ENCODE results near the gene CMTR1.

DNA sequence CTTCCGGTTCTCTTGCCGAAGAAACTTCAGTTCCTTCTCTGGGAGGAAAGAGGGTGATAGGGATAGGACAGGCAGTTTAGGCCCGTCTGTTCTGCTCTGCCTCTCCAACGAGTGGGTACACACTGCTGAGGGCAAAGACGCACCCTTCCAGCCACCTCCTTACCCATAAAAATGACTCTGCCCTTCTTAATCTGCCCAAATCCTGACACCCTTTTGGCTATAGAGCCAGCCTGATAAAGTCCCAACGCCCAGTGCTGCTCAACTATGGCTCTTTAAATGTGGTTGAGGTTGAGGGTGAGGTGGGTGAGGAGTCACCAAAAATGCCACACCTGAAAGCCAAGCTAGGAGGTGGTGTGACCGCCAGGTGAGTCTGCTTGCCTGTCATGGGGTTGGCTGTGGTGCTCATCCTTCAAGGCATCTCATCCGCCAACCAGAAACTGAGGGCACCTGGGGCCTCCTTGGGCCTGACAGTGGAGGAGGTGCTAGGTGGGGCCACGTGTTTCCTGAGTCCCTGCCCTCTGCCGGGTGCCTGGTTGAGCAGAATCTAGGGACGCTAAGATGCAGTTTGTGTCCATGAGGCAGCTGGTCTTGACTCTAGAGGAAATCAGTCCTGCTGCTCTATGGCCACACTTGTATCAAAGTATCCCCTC lies 50.4 kb downstream of the CMTR1 start:
- TF ChIP-seq, protein P1, sequence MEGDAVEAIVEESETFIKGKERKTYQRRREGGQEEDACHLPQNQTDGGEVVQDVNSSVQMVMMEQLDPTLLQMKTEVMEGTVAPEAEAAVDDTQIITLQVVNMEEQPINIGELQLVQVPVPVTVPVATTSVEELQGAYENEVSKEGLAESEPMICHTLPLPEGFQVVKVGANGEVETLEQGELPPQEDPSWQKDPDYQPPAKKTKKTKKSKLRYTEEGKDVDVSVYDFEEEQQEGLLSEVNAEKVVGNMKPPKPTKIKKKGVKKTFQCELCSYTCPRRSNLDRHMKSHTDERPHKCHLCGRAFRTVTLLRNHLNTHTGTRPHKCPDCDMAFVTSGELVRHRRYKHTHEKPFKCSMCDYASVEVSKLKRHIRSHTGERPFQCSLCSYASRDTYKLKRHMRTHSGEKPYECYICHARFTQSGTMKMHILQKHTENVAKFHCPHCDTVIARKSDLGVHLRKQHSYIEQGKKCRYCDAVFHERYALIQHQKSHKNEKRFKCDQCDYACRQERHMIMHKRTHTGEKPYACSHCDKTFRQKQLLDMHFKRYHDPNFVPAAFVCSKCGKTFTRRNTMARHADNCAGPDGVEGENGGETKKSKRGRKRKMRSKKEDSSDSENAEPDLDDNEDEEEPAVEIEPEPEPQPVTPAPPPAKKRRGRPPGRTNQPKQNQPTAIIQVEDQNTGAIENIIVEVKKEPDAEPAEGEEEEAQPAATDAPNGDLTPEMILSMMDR (IDR thresholded peaks at IDR 0.05), result no peak
- TF ChIP-seq, protein P2, sequence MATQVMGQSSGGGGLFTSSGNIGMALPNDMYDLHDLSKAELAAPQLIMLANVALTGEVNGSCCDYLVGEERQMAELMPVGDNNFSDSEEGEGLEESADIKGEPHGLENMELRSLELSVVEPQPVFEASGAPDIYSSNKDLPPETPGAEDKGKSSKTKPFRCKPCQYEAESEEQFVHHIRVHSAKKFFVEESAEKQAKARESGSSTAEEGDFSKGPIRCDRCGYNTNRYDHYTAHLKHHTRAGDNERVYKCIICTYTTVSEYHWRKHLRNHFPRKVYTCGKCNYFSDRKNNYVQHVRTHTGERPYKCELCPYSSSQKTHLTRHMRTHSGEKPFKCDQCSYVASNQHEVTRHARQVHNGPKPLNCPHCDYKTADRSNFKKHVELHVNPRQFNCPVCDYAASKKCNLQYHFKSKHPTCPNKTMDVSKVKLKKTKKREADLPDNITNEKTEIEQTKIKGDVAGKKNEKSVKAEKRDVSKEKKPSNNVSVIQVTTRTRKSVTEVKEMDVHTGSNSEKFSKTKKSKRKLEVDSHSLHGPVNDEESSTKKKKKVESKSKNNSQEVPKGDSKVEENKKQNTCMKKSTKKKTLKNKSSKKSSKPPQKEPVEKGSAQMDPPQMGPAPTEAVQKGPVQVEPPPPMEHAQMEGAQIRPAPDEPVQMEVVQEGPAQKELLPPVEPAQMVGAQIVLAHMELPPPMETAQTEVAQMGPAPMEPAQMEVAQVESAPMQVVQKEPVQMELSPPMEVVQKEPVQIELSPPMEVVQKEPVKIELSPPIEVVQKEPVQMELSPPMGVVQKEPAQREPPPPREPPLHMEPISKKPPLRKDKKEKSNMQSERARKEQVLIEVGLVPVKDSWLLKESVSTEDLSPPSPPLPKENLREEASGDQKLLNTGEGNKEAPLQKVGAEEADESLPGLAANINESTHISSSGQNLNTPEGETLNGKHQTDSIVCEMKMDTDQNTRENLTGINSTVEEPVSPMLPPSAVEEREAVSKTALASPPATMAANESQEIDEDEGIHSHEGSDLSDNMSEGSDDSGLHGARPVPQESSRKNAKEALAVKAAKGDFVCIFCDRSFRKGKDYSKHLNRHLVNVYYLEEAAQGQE (IDR thresholded peaks at IDR 0.05; ENCODE audit: insufficient read depth in 1 of 2, low read depth in 2 of 2, low read length in 1 of 2), result no peak
- TF ChIP-seq POLR2AphosphoS5 (IDR thresholded peaks at IDR 0.05; ENCODE audit: low read depth, low read length) (no peak), TCF7L2 (IDR thresholded peaks at IDR 0.05; ENCODE audit: low read depth, low read length) (no peak)

All from Panc1 (cell line).